HepG2 (cell line): ENCODE data around the gene MLN. TPM values are rescaled to one million over a fixed set of nuclear protein-coding genes. Genes with fewer than 3 reads are reported as not detected.
A peak's percentile ranks its signal among the peaks of the same experiment; 100 is the strongest.

Experiments used
- BRD4 ChIP-seq: sonication (generic); formaldehyde crosslinking; IDR thresholded peaks from 2 replicates; pipeline ENCODE4 v1.4.0; 2020; ENCODE audit warnings: missing genetic modification reagents
- CTCF ChIP-seq: sonication (generic); formaldehyde crosslinking; IDR thresholded peaks from 2 replicates; pipeline ENCODE4 v1.5.0; 2020; ENCODE audit warnings: mild to moderate bottlenecking, missing genetic modification reagents, moderate library complexity
- ESRRA ChIP-seq: sonication (generic); formaldehyde crosslinking; IDR thresholded peaks from 2 replicates; pipeline ENCODE4 v1.5.1; 2020; ENCODE audit warnings: mild to moderate bottlenecking, low read depth, missing genetic modification reagents
- GLI4 ChIP-seq: sonication (generic); formaldehyde crosslinking; IDR thresholded peaks from 2 replicates; pipeline ENCODE4 v1.5.1; 2020; ENCODE audit warnings: missing genetic modification reagents, mild to moderate bottlenecking, moderate library complexity, borderline replicate concordance
- HIVEP1 ChIP-seq: sonication (generic); formaldehyde crosslinking; IDR thresholded peaks from 2 replicates; pipeline ENCODE4 v1.4.0; 2020; ENCODE audit warnings: mild to moderate bottlenecking, missing genetic modification reagents
- HNF4G ChIP-seq, 2 experiments: sonication (generic) in 1 of 2; formaldehyde crosslinking in 1 of 2; IDR thresholded peaks; 2 replicates each; pipeline versions ENCODE4 v1.4.0 to v1.6.1; 2011 to 2020; ENCODE audit warnings: borderline replicate concordance in 2 of 2, low read depth in 2 of 2, mild to moderate bottlenecking in 2 of 2, low read length in 1 of 2, missing genetic modification reagents in 1 of 2, moderate library complexity in 1 of 2
- HOXD1 ChIP-seq: sonication (generic); formaldehyde crosslinking; IDR thresholded peaks from 2 replicates; pipeline ENCODE4 v1.5.0; 2020; ENCODE audit warnings: missing genetic modification reagents
- KDM2A ChIP-seq: sonication (generic); formaldehyde crosslinking; IDR thresholded peaks from 2 replicates; pipeline ENCODE4 v1.4.0; 2020; ENCODE audit warnings: low read depth, missing genetic modification reagents, borderline replicate concordance
- MAFF ChIP-seq: IDR thresholded peaks from 2 replicates; pipeline ENCODE4 v1.6.1; 2011; ENCODE audit warnings: low read depth, low read length, improper control_type of control experiment
- NR2C2 ChIP-seq: sonication (generic); formaldehyde crosslinking; IDR thresholded peaks from 2 replicates; pipeline ENCODE4 v1.4.0; 2020; ENCODE audit warnings: missing genetic modification reagents, mild to moderate bottlenecking, moderate library complexity, borderline replicate concordance
- PRPF4 ChIP-seq: fragments of 200-400 bp; formaldehyde crosslinking; IDR thresholded peaks from 2 replicates; pipeline ENCODE4 v1.6.1; 2016; ENCODE audit warnings: low read length, low read depth; ENCODE audit not compliant: poor library complexity, severe bottlenecking
- RFXANK ChIP-seq: IDR thresholded peaks from 2 replicates; pipeline ENCODE4 v1.6.1; 2016
- SAP130 ChIP-seq: IDR thresholded peaks from 2 replicates; pipeline ENCODE4 v1.6.1; 2016; ENCODE audit warnings: low read depth
- SATB2 ChIP-seq: sonication (generic); formaldehyde crosslinking; IDR thresholded peaks from 2 replicates; pipeline ENCODE4 v1.5.0; 2020; ENCODE audit warnings: missing genetic modification reagents
- SNRNP70 ChIP-seq: fragments of 200-400 bp; formaldehyde crosslinking; IDR thresholded peaks from 2 replicates; pipeline ENCODE4 v1.6.1; 2017; ENCODE audit warnings: mild to moderate bottlenecking, low read depth, low read length, moderate library complexity
- TOPORS ChIP-seq: sonication (generic); formaldehyde crosslinking; IDR thresholded peaks from 2 replicates; pipeline ENCODE4 v1.8.0; 2023; ENCODE audit warnings: mild to moderate bottlenecking, missing genetic modification reagents
- U2AF1 ChIP-seq: fragments of 200-400 bp; formaldehyde crosslinking; optimal IDR thresholded peaks from 2 replicates; pipeline ENCODE3; 2017; ENCODE audit warnings: mild to moderate bottlenecking, low read depth, low read length
- YY1 ChIP-seq: IDR thresholded peaks from 2 replicates; pipeline ENCODE4 v1.6.1; 2011; ENCODE audit warnings: low read length, low read depth, moderate library complexity, mild to moderate bottlenecking; ENCODE audit not compliant: insufficient read depth, insufficient replicate concordance
- ZFY ChIP-seq: sonication (generic); formaldehyde crosslinking; IDR thresholded peaks from 2 replicates; pipeline ENCODE4 v1.4.0; 2020; ENCODE audit warnings: missing genetic modification reagents
- ZMYM2 ChIP-seq: sonication (generic); formaldehyde crosslinking; IDR thresholded peaks from 2 replicates; pipeline ENCODE4 v1.8.0; 2022; ENCODE audit warnings: mild to moderate bottlenecking, missing genetic modification reagents
- ZMYM4 ChIP-seq: sonication (generic); formaldehyde crosslinking; IDR thresholded peaks from 2 replicates; pipeline ENCODE4 v1.8.1; 2023; ENCODE audit warnings: mild to moderate bottlenecking, missing genetic modification reagents
- ZNF432 ChIP-seq: sonication (generic); formaldehyde crosslinking; IDR thresholded peaks from 2 replicates; pipeline ENCODE4 v1.5.0; 2020; ENCODE audit warnings: missing genetic modification reagents, mild to moderate bottlenecking, borderline replicate concordance
- ZNF768 ChIP-seq: sonication (generic); formaldehyde crosslinking; IDR thresholded peaks from 2 replicates; pipeline ENCODE4 v1.4.0; 2020; ENCODE audit warnings: missing genetic modification reagents
- ZNF792 ChIP-seq: IDR thresholded peaks from 2 replicates; pipeline ENCODE4 v1.6.1; 2016
- polyA plus RNA-seq, 8 experiments: library from polyadenylated mRNA; depleted of rRNA in 3 of 8; stranded (reverse) in 7 of 8; unstranded in 1 of 8; fragments of >200 nt; fragmentation: Illumina TruSeq in 4 of 8; extraction: Trizol in 4 of 8; gene quantifications; 2 replicates each; pipeline versions ENCODE4 v1.2.1 to v1.2.3, GENCODE V29; 2011 to 2016; ENCODE audit warnings: low read depth in 4 of 8, missing spikeins in 1 of 8, mixed read lengths in 1 of 8; ENCODE audit not compliant: insufficient read depth in 1 of 8
- total RNA-seq, 5 experiments: library from RNA; depleted of rRNA; stranded (reverse); fragments of >200 nt; fragmentation: Illumina TruSeq; extraction: Trizol; gene quantifications; 2 replicates each; pipeline ENCODE4 v1.2.3, GENCODE V29; 2016; ENCODE audit warnings: low read depth in 1 of 5
- TF ChIP-seq, protein P1 (sequence below): sonication (generic); formaldehyde crosslinking; IDR thresholded peaks from 2 replicates; pipeline ENCODE4 v1.4.0; 2020; ENCODE audit warnings: low read depth, mild to moderate bottlenecking, missing genetic modification reagents
- TF ChIP-seq, protein P2 (sequence below): sonication (generic); formaldehyde crosslinking; IDR thresholded peaks from 2 replicates; pipeline ENCODE4 v1.4.0; 2020; ENCODE audit warnings: low read depth, mild to moderate bottlenecking, missing genetic modification reagents
- TF ChIP-seq, protein P3 (sequence below): sonication (generic); formaldehyde crosslinking; IDR thresholded peaks from 2 replicates; pipeline ENCODE4 v1.5.1; 2020; ENCODE audit warnings: missing genetic modification reagents, mild to moderate bottlenecking, borderline replicate concordance

MLN gene
- total and polyA plus RNA-seq, 2 of the 13 experiments (the other 11 are each of a cell fraction or from before 2014, with no cell fraction given) = not detected

DNA sequence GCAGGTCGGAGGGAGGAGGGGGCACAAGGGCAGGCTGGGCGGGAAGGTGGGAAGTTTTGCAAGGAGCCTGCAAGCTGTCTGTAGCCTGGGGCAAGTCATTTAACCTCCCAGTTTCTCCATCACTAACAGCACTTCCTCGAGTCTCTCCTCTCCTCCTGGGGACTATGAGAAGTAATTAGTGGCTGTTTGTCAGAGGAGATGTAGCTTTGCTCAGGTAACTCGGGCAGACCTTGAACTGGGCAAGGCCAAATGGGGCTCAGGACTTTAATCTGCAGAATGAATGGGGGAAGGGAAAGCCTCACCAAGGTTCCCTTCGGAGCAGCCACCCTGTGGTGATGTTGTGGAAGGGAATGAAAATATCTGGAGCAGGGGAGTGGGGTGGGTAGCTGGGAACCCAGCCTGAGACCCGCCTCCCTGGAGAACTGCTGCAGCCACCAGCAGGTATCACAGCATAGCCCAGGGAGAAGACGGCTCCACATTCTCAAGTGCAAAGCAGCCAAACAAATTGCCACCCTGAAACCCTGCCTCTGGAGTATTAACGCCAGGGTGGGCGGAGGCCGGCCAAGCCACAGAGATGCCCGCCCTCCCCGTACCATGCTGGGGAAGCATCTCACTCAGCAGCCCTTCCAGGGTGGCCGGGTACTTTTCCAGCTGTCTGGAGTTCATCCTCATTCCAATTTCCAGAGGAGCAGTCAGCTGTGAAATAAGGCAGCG is 8.7 kb downstream of the MLN start (continued):
- TF ChIP-seq TOPORS (CRISPR knock-in tag) (no peak), RFXANK (CRISPR knock-in tag) (no peak), HIVEP1 (CRISPR knock-in tag) (no peak), PRPF4 (no peak), ZMYM4 (CRISPR knock-in tag) (no peak), ZNF432 (no peak), GLI4 (CRISPR knock-in tag) (no peak), U2AF1 (no peak), HOXD1 (CRISPR knock-in tag) (no peak), SNRNP70 (no peak), SATB2 (CRISPR knock-in tag) (no peak), KDM2A (peak; percentile 22; the same call in 1 of the 2 replicates), MAFF (no peak), ZMYM2 (no peak), ZNF792 (no peak), ZFY (CRISPR knock-in tag) (no peak), CTCF (0 out of 2 replicates have a peak, but pooled peaks have one; percentile 37), YY1 (no peak), BRD4 (CRISPR knock-in tag) (no peak), SAP130 (CRISPR knock-in tag) (no peak), ESRRA (peak; percentile 66; the same call in 1 of the 2 replicates), ZNF768 (CRISPR knock-in tag) (0 out of 2 replicates have a peak, but pooled peaks have one; percentile 13), HNF4G (IDR thresholded peaks at IDR 0.05; ENCODE audit: borderline replicate concordance, low read depth, low read length) (peak; percentile 61), HNF4G (CRISPR knock-in tag; IDR thresholded peaks at IDR 0.05; ENCODE audit: borderline replicate concordance, low read depth) (no peak), NR2C2 (CRISPR knock-in tag) (peak; percentile 25; the same call in 1 of the 2 replicates)
- TF ChIP-seq, protein P1, sequence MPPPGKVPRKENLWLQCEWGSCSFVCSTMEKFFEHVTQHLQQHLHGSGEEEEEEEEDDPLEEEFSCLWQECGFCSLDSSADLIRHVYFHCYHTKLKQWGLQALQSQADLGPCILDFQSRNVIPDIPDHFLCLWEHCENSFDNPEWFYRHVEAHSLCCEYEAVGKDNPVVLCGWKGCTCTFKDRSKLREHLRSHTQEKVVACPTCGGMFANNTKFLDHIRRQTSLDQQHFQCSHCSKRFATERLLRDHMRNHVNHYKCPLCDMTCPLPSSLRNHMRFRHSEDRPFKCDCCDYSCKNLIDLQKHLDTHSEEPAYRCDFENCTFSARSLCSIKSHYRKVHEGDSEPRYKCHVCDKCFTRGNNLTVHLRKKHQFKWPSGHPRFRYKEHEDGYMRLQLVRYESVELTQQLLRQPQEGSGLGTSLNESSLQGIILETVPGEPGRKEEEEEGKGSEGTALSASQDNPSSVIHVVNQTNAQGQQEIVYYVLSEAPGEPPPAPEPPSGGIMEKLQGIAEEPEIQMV (CRISPR knock-in tag) = no peak
- TF ChIP-seq, protein P2, sequence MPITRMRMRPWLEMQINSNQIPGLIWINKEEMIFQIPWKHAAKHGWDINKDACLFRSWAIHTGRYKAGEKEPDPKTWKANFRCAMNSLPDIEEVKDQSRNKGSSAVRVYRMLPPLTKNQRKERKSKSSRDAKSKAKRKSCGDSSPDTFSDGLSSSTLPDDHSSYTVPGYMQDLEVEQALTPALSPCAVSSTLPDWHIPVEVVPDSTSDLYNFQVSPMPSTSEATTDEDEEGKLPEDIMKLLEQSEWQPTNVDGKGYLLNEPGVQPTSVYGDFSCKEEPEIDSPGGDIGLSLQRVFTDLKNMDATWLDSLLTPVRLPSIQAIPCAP (CRISPR knock-in tag) = no peak
- TF ChIP-seq, protein P3, sequence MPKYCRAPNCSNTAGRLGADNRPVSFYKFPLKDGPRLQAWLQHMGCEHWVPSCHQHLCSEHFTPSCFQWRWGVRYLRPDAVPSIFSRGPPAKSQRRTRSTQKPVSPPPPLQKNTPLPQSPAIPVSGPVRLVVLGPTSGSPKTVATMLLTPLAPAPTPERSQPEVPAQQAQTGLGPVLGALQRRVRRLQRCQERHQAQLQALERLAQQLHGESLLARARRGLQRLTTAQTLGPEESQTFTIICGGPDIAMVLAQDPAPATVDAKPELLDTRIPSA (CRISPR knock-in tag) = no peak
